A549 (cell line): Measurements from ENCODE around the gene ATRN. TPM values are rescaled to one million over a fixed set of nuclear protein-coding genes. Genes with fewer than 3 reads are reported as not detected.
"Not testable (repeated sequence)": the region's sequence is repeated elsewhere in the genome, so short reads cannot be mapped to it uniquely, and the experiment has no call there.

Experiments used
- ATAC-seq, 2 experiments: fragments of 200-7000 bp in 1 of 2; fragments of >200 bp in 1 of 2; cut with Nextera tagmentation in 1 of 2; cut with Tn5 transposase in 1 of 2; 3 replicates each; pipeline versions ENCODE4 v1.8.0 to v1.9.1; 2018 to 2020; ENCODE audit warnings: mild to moderate bottlenecking in 1 of 2, moderate library complexity in 1 of 2
- CTCF ChIA-PET: fragments of 300-600 bp; sonication (Branson Sonifier 250); formaldehyde crosslinking; extraction: SDS; loops from one replicate; lab custom pipeline; 2021; ENCODE audit warnings: antibody characterized with exemption, inconsistent platforms; lab: Yijun Ruan, JAX
- POLR2A ChIA-PET: fragments of 350-600 bp; formaldehyde crosslinking; extraction: SDS; loops from one replicate; lab custom pipeline; 2021; ENCODE audit warnings: antibody characterized with exemption, inconsistent platforms; lab: Yijun Ruan, JAX
- DNase-seq, 2 experiments: peaks; one replicate each; pipeline versions ENCODE4 v3.0.0 to v3.0.0-alpha.2; 2011 to 2016; ENCODE audit warnings: low read depth in 1 of 2, low spot score in 1 of 2
- FAIRE-seq: peaks from 2 replicates; lab custom pipeline; 2011; peaks lifted over from hg19 to GRCh38; lab: Jason Lieb, UNC
- H3K27ac ChIP-seq, 2 experiments: fragments of >200 bp; sonication (Bioruptor Twin); formaldehyde crosslinking; 3 replicates each; pipeline ENCODE4 v1.5.1; 2016 to 2017
- H3K4me1 ChIP-seq: fragments of >200 bp; sonication (Bioruptor Twin); formaldehyde crosslinking; 3 replicates; pipeline ENCODE4 v1.6.1; 2016
- H3K4me2 ChIP-seq: fragments of >200 bp; sonication (Bioruptor Twin); formaldehyde crosslinking; 3 replicates; pipeline ENCODE4 v1.6.1; 2016
- H3K4me3 ChIP-seq: fragments of >200 bp; sonication (Bioruptor Twin); formaldehyde crosslinking; 3 replicates; pipeline ENCODE4 v1.5.1; 2016
- H3K9me3 ChIP-seq: fragments of >200 bp; sonication (Bioruptor Twin); formaldehyde crosslinking; 3 replicates; pipeline ENCODE4 v1.6.1; 2016
- BCL3 ChIP-seq: fragments of >200 bp; sonication (Bioruptor Twin); formaldehyde crosslinking; IDR thresholded peaks from 3 replicates; pipeline ENCODE4 v1.6.1; 2016
- CBX2 ChIP-seq: fragments of 200-600 bp; sonication (generic); IDR thresholded peaks from 2 replicates; pipeline ENCODE4 v1.6.1; 2016; ENCODE audit warnings: low read depth, mild to moderate bottlenecking, borderline replicate concordance
- CHD2 ChIP-seq: fragments of 150-350 bp; IDR thresholded peaks from 2 replicates; pipeline ENCODE4 v1.6.1; 2014; ENCODE audit warnings: low read length; ENCODE audit not compliant: partially characterized antibody
- ESRRA ChIP-seq: fragments of 150-350 bp; IDR thresholded peaks from 2 replicates; pipeline ENCODE4 v1.6.1; 2014; ENCODE audit warnings: mild to moderate bottlenecking, low read length, borderline replicate concordance
- HDAC2 ChIP-seq: fragments of 200-600 bp; sonication (generic); IDR thresholded peaks from 2 replicates; pipeline ENCODE4 v1.6.1; 2016
- HOXA7 ChIP-seq: fragments of 250-450 bp; sonication (Bioruptor Pico); IDR thresholded peaks from 2 replicates; pipeline ENCODE4 v1.5.0; 2020; ENCODE audit warnings: mild to moderate bottlenecking, moderate library complexity
- HOXB13 ChIP-seq: fragments of 250-450 bp; sonication (Bioruptor Pico); IDR thresholded peaks from 2 replicates; pipeline ENCODE4 v1.5.0; 2020; ENCODE audit warnings: low read depth, mild to moderate bottlenecking, moderate library complexity
- JUN ChIP-seq, 2 experiments: fragments of >200 bp; sonication (Bioruptor Twin); formaldehyde crosslinking; IDR thresholded peaks; 2 replicates in 1 of 2; 3 replicates in 1 of 2; pipeline ENCODE4 v1.6.1; 2016 to 2017
- KDM1A ChIP-seq: fragments of 200-600 bp; sonication (generic); IDR thresholded peaks from 2 replicates; pipeline ENCODE4 v1.6.1; 2016; ENCODE audit warnings: low read depth, mild to moderate bottlenecking
- KDM5A ChIP-seq: fragments of 200-600 bp; sonication (generic); IDR thresholded peaks from 2 replicates; pipeline ENCODE4 v1.6.1; 2016; ENCODE audit warnings: antibody characterized with exemption, mild to moderate bottlenecking
- NFE2L2 ChIP-seq: fragments of 150-350 bp; conservative IDR thresholded peaks from 2 replicates; pipeline ENCODE4 v1.6.1; 2014; ENCODE audit warnings: low read length
- NPAS2 ChIP-seq: fragments of 250-450 bp; sonication (Bioruptor Pico); IDR thresholded peaks from 2 replicates; pipeline ENCODE4 v1.8.0; 2022; ENCODE audit warnings: mild to moderate bottlenecking, moderate library complexity, borderline replicate concordance
- NR3C1 ChIP-seq: fragments of >200 bp; sonication (Bioruptor Twin); formaldehyde crosslinking; IDR thresholded peaks from 3 replicates; pipeline ENCODE4 v1.6.1; 2017
- PBX3 ChIP-seq: IDR thresholded peaks from 2 replicates; pipeline ENCODE4 v1.6.1; 2012
- POLR2A ChIP-seq: IDR thresholded peaks from 2 replicates; pipeline ENCODE4 v1.6.1; 2012; ENCODE audit warnings: mild to moderate bottlenecking, low read length
- POLR2AphosphoS2 ChIP-seq: conservative IDR thresholded peaks from 2 replicates; pipeline ENCODE4 v1.6.1; 2012; ENCODE audit warnings: low read length, improper control_type of control experiment, inconsistent platforms
- RCOR1 ChIP-seq: fragments of 150-350 bp; IDR thresholded peaks from 2 replicates; pipeline ENCODE4 v1.6.1; 2014; ENCODE audit warnings: antibody characterized with exemption, low read length, low read depth
- SREBF2 ChIP-seq: fragments of 450-650 bp; IDR thresholded peaks from 2 replicates; pipeline ENCODE4 v1.6.1; 2014; ENCODE audit warnings: mild to moderate bottlenecking, moderate library complexity
- TP53 ChIP-seq: fragments of 250-450 bp; sonication (Bioruptor Pico); IDR thresholded peaks from 2 replicates; pipeline ENCODE4 v1.5.0; 2021; ENCODE audit warnings: mild to moderate bottlenecking, moderate library complexity
- WGBS: methylation state at CpG from one replicate; pipeline ENCODE4 v1.1.6; 2017; ENCODE audit errors: missing lambda C conversion rate; 5-methylcytosine and 5-hydroxymethylcytosine counted together
- polyA plus RNA-seq, 4 experiments: library from polyadenylated mRNA; depleted of rRNA in 3 of 4; stranded (reverse); fragments of >200 nt; fragmentation: RNase III in 1 of 4; extraction: RNeasy Plus Mini Kit Qiagen cat#74134 plus additional on column Dnase treatment in 1 of 4; gene quantifications; 2 replicates in 3 of 4; 3 replicates in 1 of 4; pipeline ENCODE4 v1.2.3, GENCODE V29; 2011 to 2017

Gene ATRN
- polyA plus RNA-seq, 2 of the 4 experiments (the other 2 are of a cell fraction) = 21.3 to 58.7 TPM

- ATAC-seq (no peak), DNase-seq (no peak), FAIRE-seq (peak; percentile 73)
- TF ChIP-seq POLR2AphosphoS2 = no peak
- Histone ChIP-seq H3K9me3 (no peaks in the 10 kb centered on the region), H3K4me2 (no peak overlapping the region), H3K4me3 (no peak overlapping the region), H3K27ac (no peak overlapping the region), H3K4me1 (no peaks in the 10 kb centered on the region)
- WGBS = 92% methylated on average over 3 of the region's 3 CpGs
- ChIA-PET CTCF (interaction anchor here (0.7 to 1.3 kb wide), 2 partner anchors 12 to 48 kb away, joined by 3 to 4 read pairs; no protein-coding TSS in a partner anchor), POLR2A (no interaction called here)
These were observed 44.8 kb downstream of the ATRN start for GRCh38 chr20:3515379-3516170.

GRCh38 chr20:3521852-3522740, 51.3 kb downstream of the ATRN start:
- no peak for FAIRE-seq
- CTCF ChIA-PET = no interaction called here
- ATAC-seq = no peak
- peaks cover 30% of the 10 kb centered on the region for H3K9me3 ChIP-seq
- WGBS = 82% methylated on average over 5 of the region's 5 CpGs
- no peak overlapping the region for H3K4me2 ChIP-seq
- no peak overlapping the region for H3K4me3 ChIP-seq
- H3K27ac ChIP-seq = no peak overlapping the region
- H3K4me1 ChIP-seq = no peaks in the 10 kb centered on the region
- TF ChIP-seq NPAS2 (CRISPR knock-in tag) (no peak), KDM5A (no peak), HOXB13 (no peak), CBX2 (no peak), HDAC2 (no peak), HOXA7 (CRISPR knock-in tag) (no peak), SREBF2 (no peak), NFE2L2 (no peak), BCL3 (no peak), TP53 (CRISPR knock-in tag) (no peak), JUN (IDR thresholded peaks at IDR 0.05) (no peak), NR3C1 (no peak), POLR2A (no peak), CHD2 (no peak), KDM1A (no peak), PBX3 (no peak), RCOR1 (no peak), ESRRA (no peak)
- TF ChIP-seq, all 56 proteins: peak for 0
- POLR2A ChIA-PET = no interaction called here
- DNase-seq = no peak

- WGBS = 86% methylated on average over 5 of the region's 5 CpGs
- FAIRE-seq, ATAC-seq, DNase-seq, H3K27ac ChIP-seq, CTCF ChIA-PET, POLR2A ChIA-PET, H3K4me3 ChIP-seq, H3K4me2 ChIP-seq, H3K4me1 ChIP-seq: not testable (repeated sequence)
- peaks cover 30% of the 10 kb centered on the region for H3K9me3 ChIP-seq
These were observed 53.9 kb downstream of the ATRN start for GRCh38 chr20:3524696-3525095.
